Fibroblast of the aortic adventitia (primary cell): ENCODE data around the gene PRELID1. TPM values are rescaled to one million over a fixed set of nuclear protein-coding genes. Genes with fewer than 3 reads are reported as not detected.

Source experiments
- DNase-seq: peaks from one replicate; pipeline ENCODE4 v3.0.0-alpha.2; 2010; ENCODE audit warnings: low read depth
- H3K4me3 ChIP-seq: 2 replicates; pipeline ENCODE4 v1.5.1; 2011; ENCODE audit warnings: low read depth, mild to moderate bottlenecking, control low read depth, low read length, moderate library complexity
- CTCF ChIP-seq: IDR thresholded peaks from 2 replicates; pipeline ENCODE4 v1.5.1; 2011; ENCODE audit warnings: mild to moderate bottlenecking, low read length, control low read depth, inconsistent platforms; ENCODE audit not compliant: insufficient read depth
- total RNA-seq: library from RNA; depleted of rRNA; stranded (reverse); fragments of >200 nt; gene quantifications from 2 replicates; pipeline ENCODE4 v1.2.3, GENCODE V29; 2012; ENCODE audit warnings: low replicate concordance

Gene PRELID1
- total RNA-seq, 1 donor: 118 TPM

GRCh38 chr5:177297922-177298321 lies 5.7 kb upstream of the PRELID1 start:
- H3K4me3 ChIP-seq: no peak overlapping the region
- no peak for DNase-seq
- no peak for TF ChIP-seq CTCF

GRCh38 chr5:177299697-177300096 lies 3.9 kb upstream of the PRELID1 start:
- TF ChIP-seq CTCF: no peak
- H3K4me3 ChIP-seq: no peak overlapping the region
- DNase-seq: no peak

- peak overlapping the region; percentile 10 for H3K4me3 ChIP-seq
- DNase-seq: peak; percentile 70
- peak; percentile 44 for TF ChIP-seq CTCF
Observed at GRCh38 chr5:177300236-177300880, 3.2 kb upstream of the PRELID1 start.

- TF ChIP-seq CTCF: no peak
- no peak overlapping the region for H3K4me3 ChIP-seq
- no peak for DNase-seq
Observed at GRCh38 chr5:177300951-177301350, 2.6 kb upstream of the PRELID1 start.

GRCh38 chr5:177301503-177302165 lies 2.0 kb upstream of the PRELID1 start:
- H3K4me3 ChIP-seq: peak overlapping the region; percentile 94
- DNase-seq: peak; percentile 24

GRCh38 chr5:177302354-177303110 lies 1.1 kb upstream of the PRELID1 start:
- TF ChIP-seq CTCF: no peak
- H3K4me3 ChIP-seq: peak overlapping the region; percentile 94
- peak; percentile 26 for DNase-seq

More at GRCh38 chr5:177301503-177302165, 2.0 kb upstream of the PRELID1 start:
- no peak for TF ChIP-seq CTCF
